Cerebellar nuclear complex (tissue), 1 donor: ENCODE measurements around the gene MATN4.

Experiments used
- DNase-seq, 2 experiments: peaks; one replicate each; lab custom pipeline; 2025; lab: John Stamatoyannopoulos, UW

Gene MATN4

DNA sequence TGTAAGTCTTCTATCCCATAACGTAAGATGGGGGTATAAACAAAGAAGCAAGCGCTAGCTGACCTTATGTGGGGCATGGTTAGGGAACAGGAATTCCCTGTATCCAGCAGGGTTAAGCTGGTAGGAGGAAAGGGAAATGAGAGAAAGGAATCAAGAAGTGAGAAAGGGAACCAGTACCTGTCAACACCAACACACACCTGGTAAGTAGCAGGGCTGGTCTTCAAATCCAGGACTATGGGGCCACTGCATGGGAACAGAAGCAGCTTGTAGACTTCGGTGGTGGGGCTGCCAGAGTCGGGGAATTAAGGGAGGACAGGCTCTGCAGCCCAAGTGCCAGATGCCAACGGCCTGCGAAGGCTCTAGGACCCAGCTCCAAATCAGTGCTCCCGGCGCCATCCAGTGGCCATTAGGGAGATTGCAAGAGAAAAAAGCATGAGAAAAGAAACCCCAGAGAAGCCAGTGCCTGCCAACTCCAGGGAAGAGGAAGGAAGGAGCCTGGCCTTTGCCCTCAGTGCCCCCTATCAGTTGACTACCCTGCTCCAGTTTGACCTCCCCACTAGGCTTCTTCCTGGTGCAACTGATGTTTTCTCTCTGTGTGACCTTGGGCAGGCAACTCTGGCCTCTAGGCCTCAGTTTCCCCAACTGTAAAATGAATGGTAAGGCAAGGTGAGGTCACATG, 17.3 kb downstream of the MATN4 start:
- DNase-seq: no peak

DNA sequence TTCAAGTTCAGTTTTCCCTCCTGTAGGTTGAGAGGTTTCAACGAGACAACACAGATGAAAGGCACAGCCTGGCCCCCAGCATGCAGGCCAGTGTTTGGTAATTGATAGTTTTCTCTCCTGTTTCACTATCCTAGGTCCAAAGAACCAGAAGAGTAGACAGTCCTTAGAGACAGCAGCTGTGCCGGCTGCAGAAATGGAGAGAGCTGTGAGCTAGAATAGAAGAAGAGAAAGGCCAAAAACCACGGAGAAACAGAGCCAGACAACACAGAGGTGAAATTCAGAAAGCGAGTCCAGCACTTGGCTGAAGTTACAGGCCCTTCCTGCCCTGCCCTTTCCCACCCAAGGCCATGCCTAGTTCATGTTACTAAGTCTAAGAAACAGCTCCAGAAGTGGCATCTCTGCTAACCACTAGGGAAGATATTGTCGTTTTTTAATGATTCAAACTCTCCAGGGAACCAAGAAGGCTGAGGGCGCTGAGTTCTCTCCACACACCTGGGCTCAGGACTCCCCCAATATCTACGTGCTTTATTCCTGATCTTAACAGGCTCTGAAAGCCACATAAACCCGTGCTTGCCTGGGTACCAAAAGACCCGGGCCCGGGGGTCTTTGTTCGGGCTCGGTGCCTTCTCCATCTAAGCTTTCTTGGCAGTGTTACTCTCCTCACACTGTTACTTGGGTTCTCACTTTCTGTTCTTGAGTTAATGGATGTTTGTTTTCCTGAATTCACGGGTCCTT, 18.0 kb downstream of the MATN4 start:
- DNase-seq: no peak

DNA sequence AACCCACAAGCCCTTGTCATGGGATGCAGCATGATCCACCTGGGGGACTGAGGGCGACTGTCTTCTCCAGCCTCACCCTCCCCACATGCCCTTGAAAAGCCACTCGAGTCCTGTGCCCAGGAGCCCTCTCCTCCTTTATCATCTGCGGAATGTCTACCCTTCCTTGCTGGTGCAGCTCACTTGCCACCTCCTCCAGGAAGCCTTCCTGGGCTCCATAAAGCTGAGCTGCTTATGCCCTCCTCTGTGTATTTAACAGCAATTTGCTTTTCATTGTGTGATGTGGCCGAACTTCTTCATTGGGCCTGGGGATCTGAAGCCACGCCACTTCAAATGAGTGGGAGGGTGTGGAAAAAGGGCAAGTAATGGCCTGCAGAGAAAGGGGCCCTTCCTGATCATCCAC, 19.2 kb downstream of the MATN4 start:
- no peak for DNase-seq

DNA sequence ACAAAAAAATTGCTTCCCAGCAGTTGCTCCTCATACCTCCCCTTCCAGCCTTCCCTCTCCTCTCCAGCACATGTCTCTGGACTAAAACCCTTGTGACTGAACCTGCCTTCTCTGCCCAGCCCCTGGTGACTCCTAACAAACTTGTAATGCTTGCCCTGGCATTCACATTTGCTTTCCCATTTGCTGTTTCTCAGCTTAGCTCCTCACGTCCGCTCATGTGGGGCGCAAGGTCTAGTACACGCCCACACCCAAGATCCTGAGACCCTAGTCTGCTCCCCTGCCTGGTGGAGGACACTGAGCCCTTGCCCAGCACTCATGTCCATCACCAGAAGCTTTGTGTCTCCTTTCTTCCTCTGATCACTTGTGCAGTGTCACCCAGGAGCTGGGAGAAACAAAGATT, 19.7 kb downstream of the MATN4 start:
- no peak for DNase-seq

DNA sequence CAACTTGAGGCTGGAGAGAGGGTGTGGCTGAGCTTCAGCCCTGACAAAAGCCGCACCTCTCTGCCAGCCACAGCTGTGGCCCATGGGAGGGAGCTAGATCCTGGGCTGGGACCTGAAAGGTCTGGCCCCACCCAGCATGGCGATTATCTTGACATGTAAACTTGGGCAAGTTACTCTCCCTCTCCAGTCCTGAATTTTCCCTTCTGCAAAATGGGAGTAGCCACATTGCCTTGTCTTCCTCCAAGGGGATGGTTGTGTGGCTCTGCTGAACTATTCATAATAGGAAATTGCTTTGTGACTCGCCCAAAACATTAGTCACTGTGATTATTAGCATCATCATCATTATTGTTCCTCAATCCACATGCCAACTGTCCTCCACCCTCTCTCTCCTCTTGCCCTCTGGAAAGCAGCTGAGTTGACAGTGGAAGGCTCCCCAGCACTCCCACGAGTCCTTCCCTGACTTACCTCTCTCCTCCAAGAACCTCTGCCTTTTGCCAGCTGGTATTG, 24.5 kb downstream of the MATN4 start:
- no peak for DNase-seq

DNA sequence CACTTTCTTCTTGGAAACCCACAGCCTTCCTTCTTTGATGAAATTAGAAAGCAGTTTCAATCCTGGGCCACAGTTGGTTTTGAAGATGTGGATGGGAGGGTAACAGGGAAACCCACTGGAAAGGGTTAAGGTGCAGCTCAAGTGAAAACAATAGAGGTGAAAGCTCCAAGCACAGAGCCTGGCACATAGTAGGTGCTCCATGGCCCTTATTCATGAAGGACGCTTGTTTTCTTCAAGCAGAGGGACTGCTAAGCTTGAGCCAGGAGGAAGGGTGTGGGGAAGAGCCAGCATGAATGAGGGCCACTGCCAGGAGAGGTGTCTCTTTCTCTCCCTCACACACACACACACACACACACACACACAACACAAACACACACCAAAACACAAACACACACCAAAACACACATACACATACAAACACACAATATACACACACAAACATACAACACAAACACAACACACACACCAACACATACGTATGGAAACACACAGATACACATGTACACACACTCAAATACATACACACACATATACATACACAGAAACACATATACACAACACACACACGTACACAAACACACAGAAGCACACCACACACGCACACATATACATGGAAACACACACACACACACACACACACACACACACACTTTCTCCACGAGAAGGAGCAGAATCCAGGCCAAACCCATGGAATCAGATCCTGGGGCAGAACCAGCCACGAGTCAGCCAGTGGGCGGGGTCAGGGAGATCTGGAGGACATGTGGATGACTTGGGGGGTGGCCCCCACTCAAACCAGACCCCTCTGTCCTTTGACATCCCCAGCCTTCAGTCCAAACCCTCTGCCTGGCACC, 25.2 kb downstream of the MATN4 start:
- no peak for DNase-seq

DNA sequence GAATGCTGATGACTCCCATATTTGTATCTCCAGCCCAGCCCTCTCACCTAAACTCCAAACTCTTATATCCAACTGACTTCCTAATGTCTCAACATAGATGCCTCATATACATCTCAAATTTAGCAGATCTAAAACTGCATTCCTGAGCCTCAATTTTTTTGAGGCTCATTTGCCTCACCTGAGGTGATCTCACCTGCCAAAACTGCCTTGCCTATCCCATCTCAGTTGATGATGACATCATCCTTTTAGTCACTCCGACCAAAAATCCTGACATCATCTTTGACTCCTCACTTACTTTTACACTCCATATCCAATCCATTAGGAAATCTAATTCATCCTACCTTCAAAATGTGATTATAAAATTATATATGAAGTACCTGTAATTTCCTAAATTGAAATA, 28.1 kb downstream of the MATN4 start:
- DNase-seq: no peak

DNA sequence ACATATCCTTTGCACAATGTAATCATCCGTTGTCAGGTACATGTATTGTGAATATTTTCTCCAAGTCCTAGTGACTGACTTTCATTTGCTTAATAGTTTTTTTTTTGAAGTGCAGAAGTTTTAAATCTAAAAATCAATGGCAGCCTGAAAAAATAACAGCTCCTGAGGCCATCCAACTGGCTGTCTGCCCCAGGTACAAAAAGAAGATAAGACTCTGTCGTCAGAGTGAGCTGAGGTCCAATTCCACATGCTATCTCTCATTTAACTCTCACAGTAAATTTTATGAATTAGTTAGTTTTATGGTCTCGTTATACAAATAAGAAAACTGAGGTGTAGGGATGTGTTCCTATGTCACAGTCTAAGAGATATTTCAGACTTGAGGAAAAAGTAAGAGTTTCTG, 32.8 kb downstream of the MATN4 start:
- no peak for DNase-seq

DNA sequence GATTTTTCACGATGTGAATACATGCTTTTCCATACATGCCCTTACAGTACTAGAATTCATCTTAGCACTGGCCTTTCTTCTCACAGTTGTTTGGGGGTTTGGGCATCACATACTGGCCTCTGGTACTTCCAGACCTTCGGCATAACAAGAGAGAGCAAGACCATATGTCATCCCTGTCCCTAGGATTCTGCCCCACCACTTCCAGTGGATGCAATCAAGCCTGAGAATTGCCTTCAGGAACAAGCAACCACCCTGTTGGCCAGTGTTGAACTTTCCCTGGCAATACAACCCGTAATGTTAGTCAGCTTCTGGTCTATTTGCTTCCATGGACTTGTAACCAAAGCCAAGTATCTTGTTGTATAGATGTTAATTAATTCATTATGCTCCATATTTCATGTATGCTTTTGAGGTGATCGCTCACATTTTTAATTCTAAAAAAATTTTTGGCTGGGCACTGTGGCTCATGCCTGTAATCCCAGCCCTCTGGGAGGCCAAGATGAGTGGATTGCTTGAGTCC, 38.3 kb downstream of the MATN4 start:
- no peak for DNase-seq

DNA sequence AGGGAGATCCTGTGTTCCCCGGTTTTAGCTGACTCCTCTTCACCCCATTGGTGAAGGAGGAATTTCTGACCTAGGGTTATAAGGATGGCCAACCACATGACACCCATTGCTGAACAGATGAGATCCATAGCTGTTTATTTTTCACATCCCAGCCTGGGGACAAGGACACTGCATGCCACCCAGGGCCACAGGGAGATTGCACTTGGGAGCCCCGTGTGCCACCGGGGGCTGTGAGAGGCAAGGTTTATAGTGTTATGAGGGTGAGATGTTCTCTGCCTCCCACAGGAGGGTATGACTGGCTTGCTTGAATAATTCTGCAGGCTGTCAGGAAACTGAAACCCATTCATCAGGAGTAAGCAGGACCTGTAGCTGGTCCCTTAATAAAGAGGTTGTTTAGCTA, 39.0 kb downstream of the MATN4 start:
- DNase-seq: no peak

DNA sequence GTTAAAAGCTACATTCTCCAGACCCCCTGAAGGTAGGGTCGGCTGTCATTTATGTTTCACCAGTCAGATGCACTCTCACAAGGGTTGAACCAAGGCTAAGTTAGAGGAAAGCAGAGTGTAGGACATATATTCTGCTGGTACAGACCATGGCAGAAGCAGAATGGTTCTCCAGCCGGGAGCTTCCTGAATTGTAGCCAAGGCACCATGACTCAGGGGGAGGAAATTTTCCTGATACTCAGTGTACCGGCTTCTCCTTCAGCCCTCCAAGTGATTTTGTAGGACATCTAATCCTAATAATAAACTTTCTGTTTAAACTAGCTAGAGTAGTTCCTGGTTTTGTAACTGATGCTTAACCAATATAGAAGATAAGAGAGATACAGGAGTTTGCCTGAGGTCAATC, 39.6 kb downstream of the MATN4 start:
- no peak for DNase-seq

DNA sequence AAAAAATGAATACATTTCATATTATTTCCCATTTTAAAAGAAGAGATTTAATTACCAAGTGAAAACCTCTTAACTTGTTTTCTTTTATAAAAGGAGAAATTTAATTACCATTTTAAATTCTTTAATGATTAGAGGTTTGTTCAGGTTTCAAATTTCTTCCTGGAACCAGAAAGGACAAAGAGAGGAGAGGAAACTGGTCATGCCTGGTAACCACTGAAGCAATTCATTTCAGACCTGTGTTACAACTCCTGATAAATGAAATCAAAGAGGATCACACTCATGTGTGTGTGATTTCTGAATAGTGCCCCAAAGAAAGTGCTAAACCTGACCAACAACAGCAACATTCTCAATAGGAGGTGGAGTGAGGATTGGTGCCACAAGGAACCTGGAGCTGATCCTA, 41.1 kb downstream of the MATN4 start:
- no peak for DNase-seq

DNA sequence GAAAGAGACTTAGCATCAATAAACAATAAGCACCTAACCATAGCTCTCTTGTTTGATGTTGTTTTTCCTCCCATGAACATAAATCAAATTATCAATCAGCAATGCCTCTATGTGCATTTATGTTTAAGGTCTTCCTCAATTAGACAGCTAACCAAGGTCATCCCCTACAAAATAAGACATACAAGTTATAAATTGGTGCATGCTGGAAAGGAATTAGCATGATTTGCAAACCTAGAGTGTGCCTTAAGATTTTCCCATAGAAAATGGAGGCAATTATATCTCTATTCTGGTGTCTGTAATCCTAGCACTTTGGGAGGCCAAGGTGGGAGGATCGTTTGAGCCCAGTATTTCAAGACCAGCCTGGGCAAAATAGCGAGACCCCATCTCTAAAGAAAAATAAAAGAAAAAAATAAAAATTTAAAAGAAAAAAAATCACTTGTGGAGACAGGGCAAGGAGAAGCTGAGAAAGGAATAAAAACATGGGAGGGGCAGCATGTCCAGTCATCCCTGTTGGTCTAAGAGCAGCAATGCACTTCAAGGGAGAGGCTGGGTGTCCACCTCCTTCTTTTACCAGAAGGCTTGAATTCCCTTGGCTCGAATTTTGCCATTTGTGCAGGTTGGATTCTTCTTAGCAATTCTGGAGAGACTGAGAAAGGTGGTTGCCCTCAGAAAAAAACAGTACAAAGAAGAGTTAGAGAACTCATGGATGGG, 44.4 kb downstream of the MATN4 start:
- no peak for DNase-seq

DNA sequence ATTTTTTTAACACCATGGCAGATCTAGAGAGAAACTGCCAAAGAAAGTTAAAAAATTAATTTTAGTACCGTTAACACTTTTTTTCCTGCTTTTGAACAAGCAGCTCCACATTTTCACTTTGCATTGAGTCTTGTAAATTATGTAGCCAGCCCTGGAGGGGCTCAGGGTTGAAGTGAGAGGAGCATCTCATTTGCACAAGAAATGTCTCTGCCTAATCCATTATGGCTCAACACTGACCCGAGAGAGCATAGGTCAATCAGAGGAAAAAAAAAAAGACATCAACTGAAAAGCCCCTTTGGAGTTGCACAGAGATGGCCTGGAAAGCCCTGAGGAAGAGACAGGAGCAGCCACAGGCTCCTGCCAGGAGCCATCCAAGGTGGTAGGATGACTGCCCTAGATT, 49.4 kb downstream of the MATN4 start:
- no peak for DNase-seq

DNA sequence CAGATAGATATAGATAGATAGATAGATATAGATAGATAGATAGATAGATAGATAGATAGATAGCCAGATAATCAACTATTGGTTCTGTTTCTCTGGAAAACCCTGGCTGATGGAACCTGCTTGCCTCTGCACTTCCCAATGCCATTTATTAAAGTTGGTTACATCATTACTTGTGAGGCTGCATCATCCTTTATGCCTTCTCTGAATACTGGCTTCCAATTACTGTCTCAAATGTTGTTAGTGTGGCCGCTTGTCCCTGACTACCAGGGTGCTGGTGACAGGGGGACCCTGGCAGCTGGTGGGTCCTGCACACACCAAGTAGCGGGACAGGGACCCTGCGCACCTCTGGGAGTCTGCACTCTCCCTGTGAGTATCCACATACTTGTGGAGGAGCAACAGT, 49.8 kb downstream of the MATN4 start:
- no peak for DNase-seq

DNA sequence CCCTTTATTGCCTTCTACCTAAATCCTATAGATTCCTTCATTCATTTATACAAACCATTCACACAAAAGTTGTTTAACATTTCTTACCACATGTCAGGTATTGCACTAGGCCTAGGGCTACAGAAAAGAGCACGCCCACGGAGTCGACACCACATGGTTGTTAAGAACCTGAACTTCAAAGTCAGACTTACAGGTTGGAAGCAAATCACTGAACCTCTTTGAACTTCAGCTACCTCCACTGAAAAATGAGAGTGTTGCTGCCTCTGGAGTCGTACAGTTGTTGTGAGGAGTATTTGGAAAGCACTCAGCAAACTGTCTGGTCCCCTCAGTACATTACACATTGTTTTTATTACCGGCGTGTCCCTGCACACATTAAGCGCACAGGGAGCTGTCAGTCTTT, 50.4 kb downstream of the MATN4 start:
- DNase-seq: no peak

DNA sequence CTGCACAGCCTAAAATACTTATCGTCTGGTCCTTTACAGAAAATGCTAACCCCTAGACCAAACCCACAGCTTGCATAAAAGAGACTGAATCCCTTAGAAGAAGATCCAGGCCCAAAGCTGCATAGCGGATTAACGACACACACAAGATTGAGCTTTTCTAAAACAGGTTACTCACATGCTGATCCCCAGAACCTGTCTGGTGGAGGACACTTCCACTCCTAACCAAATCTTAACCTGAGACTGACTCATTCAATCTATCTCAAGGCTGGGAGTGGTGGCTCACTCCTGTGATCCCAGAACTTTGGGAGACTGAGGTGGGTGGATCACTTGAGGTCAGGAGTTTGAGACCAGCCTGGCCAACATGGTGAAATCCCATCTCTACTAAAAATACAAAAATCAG, 50.9 kb downstream of the MATN4 start:
- DNase-seq: no peak

DNA sequence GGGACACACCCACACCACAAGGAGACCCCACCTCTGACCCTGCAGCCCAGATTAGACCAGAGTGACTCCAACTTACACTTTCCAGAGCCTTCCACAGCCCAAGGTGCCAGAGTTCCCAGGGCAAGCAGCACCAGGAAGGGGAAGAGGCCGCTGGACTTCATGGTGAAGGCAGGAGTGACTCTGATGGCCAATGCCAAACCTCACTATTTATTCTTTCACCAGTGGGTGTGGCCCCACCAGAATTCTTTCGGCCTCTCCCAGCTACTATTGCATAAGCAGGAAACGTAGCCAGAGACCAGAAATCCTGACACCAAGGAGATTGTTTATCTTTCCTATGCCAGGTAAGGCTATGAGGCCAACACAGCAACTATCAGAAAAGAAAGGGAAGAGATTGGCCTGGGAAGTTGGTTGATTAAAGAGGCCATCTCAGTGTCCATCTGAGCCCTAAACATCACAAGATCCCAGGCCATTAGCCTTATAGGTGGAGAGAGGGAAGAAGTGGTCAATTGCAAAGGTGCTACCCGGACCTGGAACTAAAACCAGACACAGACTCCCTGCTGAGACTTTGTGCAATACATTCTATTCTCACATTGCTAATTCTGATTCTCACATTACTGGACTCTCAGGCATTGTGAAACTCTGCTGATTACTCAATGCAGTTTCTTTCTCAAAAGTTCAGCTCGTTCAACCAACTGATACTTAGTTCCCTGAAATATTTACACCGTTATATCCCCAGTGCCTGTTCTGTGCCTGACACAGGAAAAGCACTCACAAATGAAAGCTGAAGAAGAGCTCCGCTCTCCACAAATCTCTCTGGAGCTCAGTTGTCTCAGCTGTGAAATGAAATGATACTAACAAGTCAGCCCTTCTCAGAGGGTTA, 53.5 kb downstream of the MATN4 start, which contains the start of gene SLPI:
Gene SLPI (minus strand): TSS at position 182 of the 880 bp plus-strand sequence. CDS start 21 bp downstream, at position 161.
- DNase-seq: no peak

DNA sequence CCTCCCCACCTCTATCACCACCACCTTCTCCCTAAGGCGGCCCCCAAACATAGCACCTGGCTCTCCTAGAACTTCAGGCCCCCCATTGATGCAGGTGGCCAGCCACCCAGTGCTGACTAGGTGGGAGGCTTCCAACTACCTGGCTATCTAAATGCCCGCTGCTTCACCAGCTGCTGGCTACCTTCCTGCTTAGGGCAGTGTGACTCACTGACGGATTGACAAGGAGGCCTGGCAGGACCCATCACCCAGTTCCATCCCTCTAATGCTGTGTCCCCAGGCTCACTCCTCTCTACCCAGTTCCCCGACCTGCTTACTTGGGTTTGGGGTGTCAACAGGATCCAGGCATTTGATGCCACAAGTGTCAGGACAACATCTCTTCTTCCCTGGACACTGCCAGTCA, 54.8 kb downstream of the MATN4 start:
- no peak for DNase-seq

DNA sequence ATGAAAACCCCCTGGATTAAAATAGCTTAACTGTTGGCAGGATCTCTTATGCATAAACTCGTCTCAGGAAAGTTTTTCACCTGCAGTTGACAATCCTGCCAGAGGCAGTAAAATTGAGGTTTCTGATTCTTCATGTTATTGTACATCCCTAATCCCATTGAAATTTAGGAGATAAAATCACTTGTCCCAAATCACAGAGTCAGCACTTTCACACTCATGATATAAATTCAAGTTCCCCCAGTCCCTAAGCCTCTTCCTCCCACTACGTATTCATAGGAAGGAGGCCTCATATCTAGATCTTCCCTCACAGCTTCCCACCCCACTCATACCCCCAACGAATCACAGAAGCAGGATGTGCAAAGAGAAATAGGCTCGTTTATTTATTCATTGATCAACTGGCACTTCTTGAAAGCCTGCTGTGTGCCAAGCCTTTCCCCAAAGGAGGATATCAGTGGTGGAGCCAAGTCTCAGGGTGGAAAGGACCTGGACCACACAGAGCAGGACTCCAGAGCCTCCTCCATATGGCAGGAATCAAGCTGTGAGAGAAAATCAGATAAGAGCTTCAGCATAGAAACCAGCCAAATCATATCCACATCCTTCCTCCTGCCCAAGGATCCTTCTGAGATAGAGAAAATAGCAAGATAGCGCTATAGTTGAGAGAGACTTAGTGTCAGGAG, 56.1 kb downstream of the MATN4 start:
- no peak for DNase-seq
